K562 (cell line): ENCODE results near the gene SPTBN4. TPM values are rescaled to one million over a fixed set of nuclear protein-coding genes. Genes with fewer than 3 reads are reported as not detected.
A peak's percentile ranks its signal among the peaks of the same experiment; 100 is the strongest.

Experiments used
- ARID4B ChIP-seq: sonication (generic); formaldehyde crosslinking; IDR thresholded peaks from 2 replicates; pipeline ENCODE4 v1.8.0; 2022; ENCODE audit warnings: mild to moderate bottlenecking, missing genetic modification reagents
- CSDE1 ChIP-seq, 2 experiments: fragments of 450-650 bp; IDR thresholded peaks; 2 replicates each; pipeline ENCODE4 v1.6.1; 2016; ENCODE audit warnings: mild to moderate bottlenecking in 1 of 2
- ETV1 ChIP-seq: fragments of 450-650 bp; conservative IDR thresholded peaks from 2 replicates; pipeline ENCODE4 v1.6.1; 2016; ENCODE audit warnings: missing genetic modification characterization, control low read depth, low read depth, missing compliant biosample characterization
- KAT7 ChIP-seq: sonication (generic); formaldehyde crosslinking; IDR thresholded peaks from 2 replicates; pipeline ENCODE4 v1.8.0; 2022; ENCODE audit warnings: missing genetic modification reagents, mild to moderate bottlenecking, borderline replicate concordance
- LCOR ChIP-seq: sonication (generic); formaldehyde crosslinking; IDR thresholded peaks from 2 replicates; pipeline ENCODE4 v1.8.0; 2022; ENCODE audit warnings: mild to moderate bottlenecking, missing genetic modification reagents
- MAFK ChIP-seq: IDR thresholded peaks from 2 replicates; pipeline ENCODE4 v1.6.1; 2011; ENCODE audit warnings: low read length, improper control_type of control experiment
- MCM7 ChIP-seq, 2 experiments: fragments of 450-650 bp; IDR thresholded peaks; 2 replicates each; pipeline ENCODE4 v1.6.1; 2016 to 2018
- NCOR1 ChIP-seq: fragments of 450-650 bp; IDR thresholded peaks from 2 replicates; pipeline ENCODE4 v1.6.1; 2016; ENCODE audit warnings: mild to moderate bottlenecking, moderate library complexity
- NFIC ChIP-seq: fragments of 450-650 bp; IDR thresholded peaks from 2 replicates; pipeline ENCODE4 v1.6.1; 2017; ENCODE audit warnings: mild to moderate bottlenecking, inconsistent platforms
- NR2F6 ChIP-seq: fragments of 450-650 bp; formaldehyde crosslinking; IDR thresholded peaks from 2 replicates; pipeline ENCODE4 v1.4.0; 2020; ENCODE audit warnings: mild to moderate bottlenecking
- RBFOX2 ChIP-seq: fragments of 200-400 bp; formaldehyde crosslinking; IDR thresholded peaks from 2 replicates; pipeline ENCODE4 v1.6.1; 2017; ENCODE audit warnings: low read depth, mild to moderate bottlenecking, low read length, moderate library complexity
- TAF1 ChIP-seq: IDR thresholded peaks from 2 replicates; pipeline ENCODE4 v1.6.1; 2011; ENCODE audit warnings: mild to moderate bottlenecking, low read length, moderate library complexity; ENCODE audit not compliant: insufficient read depth, control insufficient read depth, severe bottlenecking; ENCODE audit errors: extremely low read depth
- TCF7 ChIP-seq: sonication (generic); IDR thresholded peaks from 2 replicates; pipeline ENCODE4 v1.6.1; 2016; ENCODE audit warnings: antibody characterized with exemption, borderline replicate concordance
- ZKSCAN1 ChIP-seq: fragments of 150-350 bp; IDR thresholded peaks from 2 replicates; pipeline ENCODE4 v1.6.1; 2016; ENCODE audit warnings: low read depth, low read length
- ZNF165 ChIP-seq: fragments of 250-450 bp; sonication (Bioruptor Pico); IDR thresholded peaks from 2 replicates; pipeline ENCODE4 v1.4.0; 2020; ENCODE audit warnings: borderline replicate concordance
- ZNF263 ChIP-seq: sonication (generic); formaldehyde crosslinking; IDR thresholded peaks from 2 replicates; pipeline ENCODE4 v1.8.0; 2022; ENCODE audit warnings: mild to moderate bottlenecking, missing genetic modification reagents, borderline replicate concordance
- ZNF408 ChIP-seq: fragments of 250-450 bp; sonication (Bioruptor Pico); IDR thresholded peaks from 2 replicates; pipeline ENCODE4 v1.4.0; 2020; ENCODE audit warnings: low read depth, mild to moderate bottlenecking, moderate library complexity
- polyA plus RNA-seq, 8 experiments: library from polyadenylated mRNA; depleted of rRNA in 4 of 8; stranded (reverse) in 5 of 8; unstranded in 3 of 8; fragments of >200 nt; fragmentation: Nextera tagmentation in 2 of 8; fragmentation: Illumina TruSeq in 1 of 8; extraction: Ambion mirVana in 2 of 8; extraction: Trizol in 1 of 8; gene quantifications; 2 replicates each; pipeline versions ENCODE4 v1.2.1 to v1.2.3, GENCODE V29; 2011 to 2014; ENCODE audit warnings: inconsistent platforms in 1 of 8, missing spikeins in 1 of 8
- total RNA-seq, 7 experiments: library from RNA; depleted of rRNA in 6 of 7; stranded (reverse); fragments of >200 nt in 6 of 7; fragmentation: Illumina TruSeq in 2 of 7; extraction: Trizol in 2 of 7; gene quantifications; 2 replicates each; pipeline versions ENCODE4 v1.2.1 to v1.2.3, GENCODE V29; 2011 to 2021; ENCODE audit warnings: low replicate concordance in 1 of 7
- TF ChIP-seq, protein P1 (sequence below): fragments of 450-650 bp; formaldehyde crosslinking; IDR thresholded peaks from 2 replicates; pipeline ENCODE4 v1.4.0; 2020; ENCODE audit warnings: mild to moderate bottlenecking, moderate library complexity
- TF ChIP-seq, protein P2 (sequence below): sonication (generic); formaldehyde crosslinking; IDR thresholded peaks from 2 replicates; pipeline ENCODE4 v1.8.0; 2022; ENCODE audit warnings: missing genetic modification reagents, mild to moderate bottlenecking, borderline replicate concordance
- TF ChIP-seq, protein P3 (sequence below): fragments of 200-800 bp; sonication (Bioruptor generic); IDR thresholded peaks from 2 replicates; pipeline ENCODE4 v1.6.1; 2017; ENCODE audit warnings: missing genetic modification characterization, missing compliant biosample characterization

Gene SPTBN4
- total and polyA plus RNA-seq, 9 of the 15 experiments (the other 6 are each of a cell fraction or from before 2014, with no cell fraction given) = 0.01 to 1.5 (median 0.86) TPM

DNA sequence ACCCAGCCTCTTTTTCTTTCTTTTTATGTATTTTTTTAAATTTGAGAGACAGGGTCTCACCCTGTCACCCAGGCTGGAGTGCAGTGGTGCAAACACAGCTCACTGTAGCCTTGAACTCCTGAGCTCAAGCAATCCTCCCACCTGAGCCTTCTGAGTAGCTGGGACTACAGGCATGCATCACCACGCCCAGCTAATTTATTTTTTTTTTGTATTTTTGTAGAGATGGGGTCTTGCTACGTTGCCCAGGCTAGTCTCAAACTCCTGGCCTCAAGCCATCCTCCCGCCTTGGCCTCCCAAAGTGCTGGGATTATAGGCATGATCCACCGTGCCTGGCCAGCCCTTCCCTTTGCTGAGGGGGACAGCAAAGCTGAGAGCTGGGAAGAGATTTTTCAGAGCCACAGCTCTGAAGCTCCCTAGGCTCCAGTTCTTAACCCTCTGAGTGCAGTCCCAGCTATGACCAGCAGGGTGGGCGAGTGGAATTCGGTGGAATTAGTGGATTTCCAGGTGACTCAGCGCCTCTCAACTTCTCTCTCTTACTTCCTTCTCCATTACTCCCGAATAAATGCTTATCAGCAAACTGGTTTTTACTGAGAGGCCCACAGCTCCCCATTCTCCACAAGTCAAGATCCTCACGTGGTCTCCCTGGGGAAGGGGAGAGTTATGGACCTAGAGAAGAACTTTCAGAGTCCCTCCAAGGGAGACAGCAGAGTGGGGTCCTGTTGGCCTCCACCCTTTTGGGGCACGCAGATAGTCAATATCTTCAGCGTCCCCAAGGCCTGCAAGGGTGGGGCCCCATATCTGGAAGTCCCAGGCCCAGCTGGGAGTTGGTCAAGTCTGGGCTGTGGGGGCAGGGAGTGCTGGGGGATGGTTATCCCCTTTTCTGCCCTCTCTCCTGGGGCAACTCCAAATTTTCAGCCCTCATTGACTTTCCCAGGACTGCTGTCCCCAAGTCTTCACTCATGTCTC is 2.5 kb upstream of the SPTBN4 start (continued):
- no peak; the same call in 1 of the 2 replicates for TF ChIP-seq ARID4B (CRISPR knock-in tag)
- no peak for TF ChIP-seq KAT7 (CRISPR knock-in tag)
- 0 out of 2 replicates have a peak, but pooled peaks have one; percentile 67 for TF ChIP-seq TCF7
- TF ChIP-seq CSDE1 (IDR thresholded peaks at IDR 0.05) = no peak
- peak; percentile 75 for TF ChIP-seq LCOR
- TF ChIP-seq, protein P1, sequence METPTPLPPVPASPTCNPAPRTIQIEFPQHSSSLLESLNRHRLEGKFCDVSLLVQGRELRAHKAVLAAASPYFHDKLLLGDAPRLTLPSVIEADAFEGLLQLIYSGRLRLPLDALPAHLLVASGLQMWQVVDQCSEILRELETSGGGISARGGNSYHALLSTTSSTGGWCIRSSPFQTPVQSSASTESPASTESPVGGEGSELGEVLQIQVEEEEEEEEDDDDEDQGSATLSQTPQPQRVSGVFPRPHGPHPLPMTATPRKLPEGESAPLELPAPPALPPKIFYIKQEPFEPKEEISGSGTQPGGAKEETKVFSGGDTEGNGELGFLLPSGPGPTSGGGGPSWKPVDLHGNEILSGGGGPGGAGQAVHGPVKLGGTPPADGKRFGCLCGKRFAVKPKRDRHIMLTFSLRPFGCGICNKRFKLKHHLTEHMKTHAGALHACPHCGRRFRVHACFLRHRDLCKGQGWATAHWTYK = peak; percentile 27; the same call in 1 of the 2 replicates
- TF ChIP-seq ZNF165 = no peak
- TF ChIP-seq ZNF263 = peak; percentile 58; the same call in 1 of the 2 replicates
- peak; percentile 37 for TF ChIP-seq ETV1 (tag)
- TF ChIP-seq NFIC = peak; percentile 90
- TF ChIP-seq, protein P2, sequence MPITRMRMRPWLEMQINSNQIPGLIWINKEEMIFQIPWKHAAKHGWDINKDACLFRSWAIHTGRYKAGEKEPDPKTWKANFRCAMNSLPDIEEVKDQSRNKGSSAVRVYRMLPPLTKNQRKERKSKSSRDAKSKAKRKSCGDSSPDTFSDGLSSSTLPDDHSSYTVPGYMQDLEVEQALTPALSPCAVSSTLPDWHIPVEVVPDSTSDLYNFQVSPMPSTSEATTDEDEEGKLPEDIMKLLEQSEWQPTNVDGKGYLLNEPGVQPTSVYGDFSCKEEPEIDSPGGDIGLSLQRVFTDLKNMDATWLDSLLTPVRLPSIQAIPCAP (CRISPR knock-in tag) = no peak
- no peak for TF ChIP-seq RBFOX2
- TF ChIP-seq MAFK = peak; percentile 79
- TF ChIP-seq ZNF408 (CRISPR knock-in tag) = no peak
- no peak for TF ChIP-seq NR2F6
- peak; percentile 68 for TF ChIP-seq TAF1
- peak; percentile 98 for TF ChIP-seq NCOR1
- TF ChIP-seq ZKSCAN1 = no peak; the same call in 1 of the 2 replicates
- TF ChIP-seq MCM7 (IDR thresholded peaks at IDR 0.05) = no peak
- TF ChIP-seq, protein P3, sequence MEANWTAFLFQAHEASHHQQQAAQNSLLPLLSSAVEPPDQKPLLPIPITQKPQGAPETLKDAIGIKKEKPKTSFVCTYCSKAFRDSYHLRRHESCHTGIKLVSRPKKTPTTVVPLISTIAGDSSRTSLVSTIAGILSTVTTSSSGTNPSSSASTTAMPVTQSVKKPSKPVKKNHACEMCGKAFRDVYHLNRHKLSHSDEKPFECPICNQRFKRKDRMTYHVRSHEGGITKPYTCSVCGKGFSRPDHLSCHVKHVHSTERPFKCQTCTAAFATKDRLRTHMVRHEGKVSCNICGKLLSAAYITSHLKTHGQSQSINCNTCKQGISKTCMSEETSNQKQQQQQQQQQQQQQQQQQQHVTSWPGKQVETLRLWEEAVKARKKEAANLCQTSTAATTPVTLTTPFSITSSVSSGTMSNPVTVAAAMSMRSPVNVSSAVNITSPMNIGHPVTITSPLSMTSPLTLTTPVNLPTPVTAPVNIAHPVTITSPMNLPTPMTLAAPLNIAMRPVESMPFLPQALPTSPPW (CRISPR knock-in tag) = peak; percentile 82
